Tibial artery (tissue), 4 donors: ENCODE measurements around the gene PRODH2.
"Not testable (repeated sequence)": the region's sequence is repeated elsewhere in the genome, so short reads cannot be mapped to it uniquely, and the experiment has no call there.

ENCODE experiments used
- DNase-seq, 2 donors: peaks; one replicate each; pipeline ENCODE4 v3.0.0-alpha.2; 2019
- H3K27ac ChIP-seq, 2 donors: fragments of 200-600 bp; sonication (generic) in 1 of 2; 1 replicate in 1 of 2; 2 replicates in 1 of 2; pipeline ENCODE4 v1.5.1; 2018 to 2019; ENCODE audit warnings: mild to moderate bottlenecking in 1 of 2
- H3K27me3 ChIP-seq, 2 donors: fragments of 200-600 bp; sonication (generic) in 1 of 2; one replicate each; pipeline versions ENCODE4 v1.5.1 to v1.6.0; 2016 to 2019
- H3K36me3 ChIP-seq, 3 donors: fragments of 200-600 bp; sonication (generic) in 2 of 3; one replicate each; pipeline ENCODE4 v1.5.1; 2016 to 2019; ENCODE audit warnings: mild to moderate bottlenecking in 2 of 3
- H3K4me1 ChIP-seq, 4 donors: fragments of 200-600 bp; sonication (generic) in 2 of 4; 1 replicate in 3 of 4; 2 replicates in 1 of 4; pipeline ENCODE4 v1.5.1; 2016 to 2019
- H3K4me3 ChIP-seq, 2 donors: fragments of 200-600 bp; sonication (generic) in 1 of 2; 1 replicate in 1 of 2; 2 replicates in 1 of 2; pipeline ENCODE4 v1.5.1; 2018 to 2019; ENCODE audit warnings: mild to moderate bottlenecking in 2 of 2
- H3K9me3 ChIP-seq, 3 donors: fragments of 200-600 bp; sonication (generic) in 1 of 3; one replicate each; pipeline ENCODE4 v1.5.1; 2016 to 2019
- CTCF ChIP-seq, 2 experiments: fragments of 200-600 bp in 1 of 2; fragments of 450-650 bp in 1 of 2; IDR thresholded peaks; one replicate each; pipeline ENCODE4 v1.5.1; 2017 to 2019; ENCODE audit warnings: antibody characterized with exemption in 2 of 2, mild to moderate bottlenecking in 1 of 2, moderate library complexity in 1 of 2
- intact Hi-C: fragments of 100-400 bp; cut with DNase I; formaldehyde crosslinking; loops from one replicate; pipeline ENCODE4 v1.15.0; 2023; ENCODE audit warnings: low total_unique reads

The PRODH2 gene

GRCh38 chr19:35844482-35845214 is 32.0 kb upstream of the PRODH2 start:
- no peak overlapping the region for H3K27ac ChIP-seq
- H3K27me3 ChIP-seq, result peaks cover 0 to 74% of the 10 kb centered on the region in 2 donors
- H3K4me1 ChIP-seq, result peaks cover 0 to 13% (median 11%) of the 10 kb centered on the region in 4 donors
- intact Hi-C loops, result no loop called here
- no peak for DNase-seq
- H3K9me3 ChIP-seq, result peaks cover 0 to under 1% (median 0%) of the 10 kb centered on the region in 3 donors
- no peaks in the 10 kb centered on the region for H3K36me3 ChIP-seq
- H3K4me3 ChIP-seq, result no peak overlapping the region
- no peak for TF ChIP-seq CTCF (IDR thresholded peaks at IDR 0.05)

GRCh38 chr19:35843676-35844481 is 31.2 kb upstream of the PRODH2 start:
- Histone ChIP-seq H3K27ac (no peak overlapping the region), H3K4me3 (no peak overlapping the region), H3K27me3 (peaks cover 0 to 66% of the 10 kb centered on the region in 2 donors), H3K4me1 (peaks cover 0 to 13% (median 11%) of the 10 kb centered on the region in 4 donors), H3K36me3 (no peaks in the 10 kb centered on the region), H3K9me3 (peaks cover 0 to 9% (median 7%) of the 10 kb centered on the region in 3 donors)
- intact Hi-C loops, result no loop called here
- no peak for DNase-seq
- no peak for TF ChIP-seq CTCF (IDR thresholded peaks at IDR 0.05)

- intact Hi-C loops, result no loop called here
- H3K27me3 ChIP-seq, result peaks cover 0 to 55% of the 10 kb centered on the region in 2 donors
- TF ChIP-seq CTCF (IDR thresholded peaks at IDR 0.05), result no peak
Observed at GRCh38 chr19:35842666-35843272, 30.1 kb upstream of the PRODH2 start.

GRCh38 chr19:35841961-35842595 is 29.4 kb upstream of the PRODH2 start:
- no peak for DNase-seq
- no peak for TF ChIP-seq CTCF (IDR thresholded peaks at IDR 0.05)
- H3K4me3 ChIP-seq, result no peak overlapping the region

More at GRCh38 chr19:35842666-35843272, 30.1 kb upstream of the PRODH2 start:
- no peak overlapping the region for H3K4me3 ChIP-seq
- no peaks in the 10 kb centered on the region for H3K36me3 ChIP-seq
- peaks cover 0 to 9% (median 9%) of the 10 kb centered on the region in 3 donors for H3K9me3 ChIP-seq
- DNase-seq, result no peak
- H3K4me1 ChIP-seq, result peaks cover 0 to 13% (median 11%) of the 10 kb centered on the region in 4 donors
- H3K27ac ChIP-seq, result no peak overlapping the region

GRCh38 chr19:35836096-35836495 is 23.5 kb upstream of the PRODH2 start:
- H3K27me3 ChIP-seq, result peaks cover 0 to 28% of the 10 kb centered on the region in 2 donors
- H3K9me3 ChIP-seq, intact Hi-C loops, DNase-seq, H3K27ac ChIP-seq, H3K4me1 ChIP-seq, H3K4me3 ChIP-seq, H3K36me3 ChIP-seq: not testable (repeated sequence)

More at GRCh38 chr19:35841961-35842595, 29.4 kb upstream of the PRODH2 start:
- Histone ChIP-seq H3K9me3 (peaks cover 0 to 9% (median 9%) of the 10 kb centered on the region in 3 donors), H3K27me3 (peaks cover 0 to 50% of the 10 kb centered on the region in 2 donors), H3K27ac (no peak overlapping the region), H3K36me3 (no peaks in the 10 kb centered on the region), H3K4me1 (peaks cover 0 to 13% (median 11%) of the 10 kb centered on the region in 4 donors)
- intact Hi-C loops, result no loop called here
